ENCODE measurements around the gene HEYL. TPM values are rescaled to one million over a fixed set of nuclear protein-coding genes. Genes with fewer than 3 reads are reported as not detected.
A peak's percentile ranks its signal among the peaks of the same experiment; 100 is the strongest.

Gene HEYL
- total RNA-seq, 6 donors from 2014 or later = 3.8 to 31.9 (median 15.5) TPM

DNA sequence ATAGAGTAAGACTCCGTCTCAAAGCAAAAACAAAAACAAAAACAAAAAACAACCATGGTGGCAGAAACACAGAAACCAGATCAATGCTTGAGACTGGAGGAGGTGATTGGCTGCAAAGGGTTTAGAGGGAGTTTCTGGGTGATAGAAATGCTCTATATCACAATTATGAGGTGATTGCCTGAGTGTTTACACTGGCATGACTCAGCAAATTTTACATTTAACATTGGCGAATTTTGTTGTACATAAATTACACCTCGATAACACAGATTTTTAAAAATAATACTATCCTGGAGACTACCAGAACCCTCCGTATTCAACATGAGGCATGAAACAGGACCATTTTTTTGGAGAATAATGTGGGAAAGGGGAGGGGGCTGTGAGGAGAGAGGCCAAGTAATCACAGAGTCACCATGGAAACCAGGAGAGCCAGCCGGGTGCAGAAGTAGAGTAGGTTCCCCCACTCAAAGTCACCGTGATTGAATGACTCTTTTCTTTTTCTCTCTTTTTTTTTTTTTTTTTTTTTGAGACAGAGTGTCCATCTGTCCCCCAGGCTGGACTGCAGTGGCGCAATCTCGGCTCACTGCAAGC, 24.3 kb downstream of the HEYL start:
- H3K27me3 ChIP-seq = no peaks in the 10 kb centered on the region
- no peaks in the 10 kb centered on the region for H3K9me3 ChIP-seq
- peaks cover 0 to 10% (median 3%) of the 10 kb centered on the region in 4 donors for H3K4me1 ChIP-seq
- TF ChIP-seq, protein P1, sequence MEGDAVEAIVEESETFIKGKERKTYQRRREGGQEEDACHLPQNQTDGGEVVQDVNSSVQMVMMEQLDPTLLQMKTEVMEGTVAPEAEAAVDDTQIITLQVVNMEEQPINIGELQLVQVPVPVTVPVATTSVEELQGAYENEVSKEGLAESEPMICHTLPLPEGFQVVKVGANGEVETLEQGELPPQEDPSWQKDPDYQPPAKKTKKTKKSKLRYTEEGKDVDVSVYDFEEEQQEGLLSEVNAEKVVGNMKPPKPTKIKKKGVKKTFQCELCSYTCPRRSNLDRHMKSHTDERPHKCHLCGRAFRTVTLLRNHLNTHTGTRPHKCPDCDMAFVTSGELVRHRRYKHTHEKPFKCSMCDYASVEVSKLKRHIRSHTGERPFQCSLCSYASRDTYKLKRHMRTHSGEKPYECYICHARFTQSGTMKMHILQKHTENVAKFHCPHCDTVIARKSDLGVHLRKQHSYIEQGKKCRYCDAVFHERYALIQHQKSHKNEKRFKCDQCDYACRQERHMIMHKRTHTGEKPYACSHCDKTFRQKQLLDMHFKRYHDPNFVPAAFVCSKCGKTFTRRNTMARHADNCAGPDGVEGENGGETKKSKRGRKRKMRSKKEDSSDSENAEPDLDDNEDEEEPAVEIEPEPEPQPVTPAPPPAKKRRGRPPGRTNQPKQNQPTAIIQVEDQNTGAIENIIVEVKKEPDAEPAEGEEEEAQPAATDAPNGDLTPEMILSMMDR (IDR thresholded peaks at IDR 0.05) = no peak
- no peak for TF ChIP-seq EP300 (IDR thresholded peaks at IDR 0.05)
- TF ChIP-seq POLR2AphosphoS5 (IDR thresholded peaks at IDR 0.05) = no peak
- no peak for TF ChIP-seq POLR2A (IDR thresholded peaks at IDR 0.05)
- H3K36me3 ChIP-seq = no peaks in the 10 kb centered on the region
- DNase-seq = no peak
- 57 to 70% methylated on average over 8 of the region's 8 CpGs for WGBS, 2 donors
- no peak overlapping the region for H3K27ac ChIP-seq
- no peak overlapping the region for H3K4me3 ChIP-seq
- no peak for ATAC-seq (ENCODE audit: low FRiP score in 2 of 2)

DNA sequence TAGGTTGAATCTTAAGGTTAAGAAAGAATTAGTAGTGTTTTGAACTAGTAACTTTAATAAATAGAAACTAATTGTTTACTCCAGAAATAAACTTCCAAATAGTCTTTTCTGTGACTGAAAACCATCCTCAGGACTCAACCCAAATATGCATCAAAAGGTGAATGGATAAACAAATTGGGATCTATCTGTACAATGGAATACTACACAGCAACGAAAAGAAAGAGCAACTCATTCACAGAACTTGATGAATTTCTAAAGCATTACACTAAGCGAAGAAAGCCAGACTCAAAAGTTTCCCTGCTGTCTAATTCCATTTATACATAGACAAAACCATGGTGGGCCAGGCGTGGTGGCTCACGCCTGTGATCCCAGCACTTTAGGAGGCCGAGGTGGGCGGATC, 25.0 kb downstream of the HEYL start:
- Histone ChIP-seq H3K9me3 (no peaks in the 10 kb centered on the region), H3K27ac (no peak overlapping the region), H3K4me3 (no peak overlapping the region), H3K4me1 (peaks cover 0 to 14% (median 3%) of the 10 kb centered on the region in 4 donors), H3K27me3 (no peaks in the 10 kb centered on the region), H3K36me3 (no peaks in the 10 kb centered on the region)
- DNase-seq (no peak), ATAC-seq (ENCODE audit: low FRiP score in 2 of 2) (no peak)
- TF ChIP-seq POLR2AphosphoS5 (IDR thresholded peaks at IDR 0.05) (no peak), EP300 (IDR thresholded peaks at IDR 0.05) (no peak), POLR2A (IDR thresholded peaks at IDR 0.05) (no peak)
- TF ChIP-seq, protein P1 (IDR thresholded peaks at IDR 0.05) = no peak
- WGBS, 2 donors = 97 to 98% methylated on average over 6 of the region's 6 CpGs

DNA sequence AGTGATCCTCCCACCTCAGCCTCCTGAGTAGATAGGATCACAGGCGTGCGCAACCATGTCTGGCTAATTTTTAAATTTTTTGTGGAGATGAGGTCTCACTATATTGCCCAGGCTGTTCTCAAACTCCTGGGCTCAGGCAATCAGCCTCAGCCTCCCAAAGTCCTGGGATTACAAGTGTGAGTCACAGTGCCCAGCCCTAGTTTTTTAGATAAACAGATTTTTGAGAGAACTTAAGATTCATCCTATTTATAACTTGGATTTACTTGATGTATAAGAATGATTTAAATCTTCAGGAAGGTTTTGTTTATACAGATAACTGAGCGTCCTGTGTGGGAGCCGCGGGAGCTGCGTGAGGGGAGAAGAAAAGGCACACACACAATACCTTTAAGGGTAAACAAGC, 26.2 kb downstream of the HEYL start:
- ATAC-seq (ENCODE audit: low FRiP score in 2 of 2) (no peak), DNase-seq (no peak)
- no peaks in the 10 kb centered on the region for H3K27me3 ChIP-seq
- H3K36me3 ChIP-seq = no peaks in the 10 kb centered on the region
- H3K4me3 ChIP-seq = no peak overlapping the region
- TF ChIP-seq POLR2AphosphoS5 (IDR thresholded peaks at IDR 0.05) (peak in 1 of 2 donors; percentile 55), POLR2A (IDR thresholded peaks at IDR 0.05) (no peak)
- TF ChIP-seq, protein P1 (IDR thresholded peaks at IDR 0.05) = no peak
- WGBS, 2 donors = 61 to 76% methylated on average over 6 of the region's 6 CpGs
- H3K9me3 ChIP-seq = no peaks in the 10 kb centered on the region
- peak overlapping the region in 1 of 4 donors; percentile 22 for H3K27ac ChIP-seq
- peaks cover 0 to 15% (median 3%) of the 10 kb centered on the region in 4 donors for H3K4me1 ChIP-seq

DNA sequence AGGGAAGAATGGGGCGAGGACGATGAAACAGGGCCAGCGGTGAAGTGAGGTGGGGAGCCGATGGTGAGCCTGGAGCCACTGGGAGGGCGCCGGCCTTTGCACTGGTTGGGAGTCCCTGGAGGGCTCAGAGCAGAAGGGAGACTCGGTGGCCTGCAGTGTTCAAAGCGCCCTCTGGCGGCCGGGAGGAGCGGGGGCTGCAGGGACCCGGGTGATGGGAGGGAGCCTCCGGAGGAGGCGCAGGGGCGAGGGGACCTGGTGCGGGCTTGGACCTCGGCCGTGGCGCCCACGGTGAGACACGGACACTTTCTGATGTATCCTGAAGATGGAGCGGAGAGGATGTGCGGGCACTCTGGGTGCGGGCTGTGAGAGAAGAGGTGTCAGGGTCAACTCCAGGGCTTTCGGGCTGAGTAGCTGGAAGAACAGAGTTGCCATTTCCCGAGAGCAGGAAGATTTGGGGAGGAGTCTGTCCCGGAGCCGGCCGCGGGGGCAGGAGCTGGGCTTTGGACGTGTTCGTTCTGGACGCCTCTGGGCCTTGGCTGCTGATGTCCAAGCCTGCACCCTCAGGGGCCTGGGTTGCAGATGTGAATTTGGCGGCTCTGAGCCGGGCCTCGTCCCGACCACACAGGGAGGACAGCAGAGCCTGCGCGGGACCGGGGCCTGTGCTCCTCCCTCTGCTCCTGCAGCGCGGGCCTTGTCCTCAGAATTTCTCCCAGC, 29.7 kb downstream of the HEYL start:
- DNase-seq (peak; percentile 69 to 93), ATAC-seq (ENCODE audit: low FRiP score in 2 of 2) (peak; percentile 86 to 87)
- Histone ChIP-seq H3K4me3 (no peak overlapping the region), H3K9me3 (no peaks in the 10 kb centered on the region), H3K4me1 (peaks cover 0 to 15% (median 3%) of the 10 kb centered on the region in 4 donors), H3K27ac (no peak overlapping the region), H3K27me3 (no peaks in the 10 kb centered on the region), H3K36me3 (no peaks in the 10 kb centered on the region)
- TF ChIP-seq, protein P1 (IDR thresholded peaks at IDR 0.05) = peak in 5 of 6 experiments; percentile 70 to 85 (median 77)
- TF ChIP-seq EP300 (IDR thresholded peaks at IDR 0.05) (no peak), POLR2A (IDR thresholded peaks at IDR 0.05) (no peak)
- 43 to 52% methylated on average over 24 to 42 of the region's 42 CpGs for WGBS, 2 donors

Measured in upper lobe of left lung (tissue), 6 donors.